Hepatocyte (in vitro differentiated cells): ENCODE measurements around the gene C8G. TPM values are rescaled to one million over a fixed set of nuclear protein-coding genes. Genes with fewer than 3 reads are reported as not detected.

Experiments
- DNase-seq: peaks from one replicate; pipeline ENCODE4 v3.0.0-alpha.2; 2016; ENCODE audit warnings: low spot score
- H2AFZ ChIP-seq: fragments of 200-600 bp; sonication (generic); 2 replicates; pipeline ENCODE4 v1.6.0; 2016; ENCODE audit warnings: antibody characterized with exemption, mild to moderate bottlenecking
- H3K27ac ChIP-seq: fragments of 200-600 bp; sonication (generic); 2 replicates; pipeline ENCODE4 v1.5.1; 2016; ENCODE audit warnings: mild to moderate bottlenecking
- H3K27me3 ChIP-seq: fragments of 200-600 bp; sonication (generic); 2 replicates; pipeline ENCODE4 v1.6.1; 2016
- H3K36me3 ChIP-seq: fragments of 200-600 bp; sonication (generic); replicated peaks from 2 replicates; pipeline ENCODE4 v1.5.1; 2016; ENCODE audit warnings: low read depth; ENCODE audit not compliant: insufficient read depth
- H3K4me1 ChIP-seq: fragments of 200-600 bp; sonication (generic); 2 replicates; pipeline ENCODE4 v1.5.1; 2016; ENCODE audit warnings: mild to moderate bottlenecking, moderate library complexity; ENCODE audit not compliant: insufficient read depth
- H3K4me2 ChIP-seq: fragments of 200-600 bp; sonication (generic); 2 replicates; pipeline ENCODE4 v1.6.0; 2016
- H3K4me3 ChIP-seq: fragments of 200-600 bp; sonication (generic); 2 replicates; pipeline ENCODE4 v1.5.1; 2016; ENCODE audit warnings: mild to moderate bottlenecking
- H3K79me2 ChIP-seq: fragments of 200-600 bp; sonication (generic); 2 replicates; pipeline ENCODE4 v1.6.0; 2017; ENCODE audit warnings: mild to moderate bottlenecking
- H3K9me2 ChIP-seq: fragments of 200-600 bp; sonication (generic); replicated peaks from 2 replicates; pipeline ENCODE4 v1.6.0; 2017; ENCODE audit warnings: mild to moderate bottlenecking; ENCODE audit not compliant: insufficient read depth
- H3K9me3 ChIP-seq: fragments of 200-600 bp; sonication (generic); 2 replicates; pipeline ENCODE4 v1.5.1; 2016; ENCODE audit warnings: low read depth, mild to moderate bottlenecking
- H4K20me1 ChIP-seq: fragments of 200-600 bp; sonication (generic); 2 replicates; pipeline ENCODE4 v1.6.0; 2016; ENCODE audit warnings: mild to moderate bottlenecking; ENCODE audit not compliant: insufficient read depth, poor library complexity, severe bottlenecking
- CTCF ChIP-seq: fragments of 200-600 bp; sonication (generic); IDR thresholded peaks from 2 replicates; pipeline ENCODE4 v1.5.1; 2016; ENCODE audit warnings: antibody characterized with exemption, mild to moderate bottlenecking; ENCODE audit not compliant: poor library complexity
- EZH2 ChIP-seq: fragments of 200-600 bp; sonication (generic); IDR thresholded peaks from 2 replicates; pipeline ENCODE4 v1.6.1; 2016; ENCODE audit warnings: antibody characterized with exemption, mild to moderate bottlenecking, borderline replicate concordance
- EZH2phosphoT487 ChIP-seq: fragments of 200-600 bp; sonication (generic); IDR thresholded peaks from one replicate; pipeline ENCODE4 v1.6.1; 2018; ENCODE audit warnings: antibody characterized with exemption, mild to moderate bottlenecking, low read depth, moderate library complexity; ENCODE audit not compliant: unreplicated experiment, severe bottlenecking
- WGBS: methylation state at CpG from one replicate; pipeline ENCODE4 v1.1.6; 2016; ENCODE audit warnings: low lambda C conversion rate; ENCODE audit errors: missing lambda C conversion rate; 5-methylcytosine and 5-hydroxymethylcytosine counted together
- polyA plus RNA-seq: library from polyadenylated mRNA; unstranded; fragments of >200 nt; fragmentation: Nextera tagmentation; extraction: Ambion mirVana; gene quantifications from 2 replicates; pipeline ENCODE4 v1.2.1, GENCODE V29; 2016
- total RNA-seq: library from RNA; depleted of rRNA; stranded (reverse); fragments of >200 nt; gene quantifications from 2 replicates; pipeline ENCODE4 v1.2.3, GENCODE V29; 2014

C8G gene
- total and polyA plus RNA-seq, 2 experiments from 2014 or later: 5.7 to 15.4 TPM

- Histone ChIP-seq H3K36me3 (no peaks in the 10 kb centered on the region), H3K9me3 (no peaks in the 10 kb centered on the region), H3K4me1 (no peaks in the 10 kb centered on the region), H3K27ac (no peak overlapping the region), H3K4me2 (no peak overlapping the region), H3K9me2 (no peaks in the 10 kb centered on the region), H3K4me3 (no peak overlapping the region), H4K20me1 (no peaks in the 10 kb centered on the region), H2AFZ (no peak overlapping the region), H3K79me2 (peaks cover under 1% of the 10 kb centered on the region), H3K27me3 (no peaks in the 10 kb centered on the region)
- 92% methylated on average over 8 of the region's 8 CpGs for WGBS
- no peak for DNase-seq
- TF ChIP-seq CTCF (no peak), EZH2phosphoT487 (no peak)
These were observed 8.3 kb upstream of the C8G start for GRCh38 chr9:136936645-136937170.

- H2AFZ ChIP-seq: no peak overlapping the region
- DNase-seq: no peak
- TF ChIP-seq CTCF (no peak), EZH2phosphoT487 (no peak), EZH2 (no peak)
These were observed 7.6 kb upstream of the C8G start for GRCh38 chr9:136937186-136938001.

GRCh38 chr9:136939431-136939995, 5.5 kb upstream of the C8G start:
- Histone ChIP-seq H3K27ac (no peak overlapping the region), H4K20me1 (peaks cover 4% of the 10 kb centered on the region), H3K79me2 (peaks cover 24% of the 10 kb centered on the region), H3K27me3 (no peaks in the 10 kb centered on the region), H3K4me1 (peaks cover 8% of the 10 kb centered on the region), H3K4me2 (no peak overlapping the region), H3K9me3 (no peaks in the 10 kb centered on the region), H3K36me3 (no peaks in the 10 kb centered on the region), H3K4me3 (no peak overlapping the region), H3K9me2 (no peaks in the 10 kb centered on the region), H2AFZ (no peak overlapping the region)
- TF ChIP-seq EZH2phosphoT487 (no peak), CTCF (no peak), EZH2 (no peak)
- WGBS: 95% methylated on average over 28 of the region's 28 CpGs
- DNase-seq: no peak

More at GRCh38 chr9:136937186-136938001, 7.6 kb upstream of the C8G start:
- no peak overlapping the region for H3K4me3 ChIP-seq
- H3K79me2 ChIP-seq: peaks cover 7% of the 10 kb centered on the region
- H3K9me3 ChIP-seq: no peaks in the 10 kb centered on the region
- no peaks in the 10 kb centered on the region for H3K4me1 ChIP-seq
- no peaks in the 10 kb centered on the region for H3K27me3 ChIP-seq
- no peaks in the 10 kb centered on the region for H4K20me1 ChIP-seq
- H3K36me3 ChIP-seq: no peaks in the 10 kb centered on the region
- no peak overlapping the region for H3K27ac ChIP-seq
- no peaks in the 10 kb centered on the region for H3K9me2 ChIP-seq
- WGBS: 93% methylated on average over 15 of the region's 15 CpGs
- no peak overlapping the region for H3K4me2 ChIP-seq
